ENCODE measurements around the gene PPFIA4. TPM values are rescaled to one million over a fixed set of nuclear protein-coding genes. Genes with fewer than 3 reads are reported as not detected.

The PPFIA4 gene
- total RNA-seq, 1 donor from 2014 or later, result 9.1 TPM

DNA sequence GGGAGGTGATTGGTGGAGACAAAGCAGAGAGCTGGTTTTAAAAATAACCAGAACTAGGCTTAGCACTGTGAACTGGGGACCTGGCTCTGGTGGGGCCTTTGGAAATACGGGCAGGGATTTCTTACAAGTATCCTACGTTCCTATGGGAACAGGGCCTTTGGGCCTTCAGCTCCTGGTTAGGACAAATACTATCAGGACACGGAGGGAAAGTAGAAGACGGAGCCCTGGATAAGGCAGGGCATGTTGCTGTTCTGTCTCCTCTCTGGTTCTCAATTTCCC is 64.8 kb downstream of the PPFIA4 start:
- Histone ChIP-seq H3K9ac (ENCODE audit: low read length) (no peak overlapping the region), H3K4me2 (ENCODE audit: low read length) (no peak overlapping the region), H4K20me1 (ENCODE audit: insufficient read depth, low read length) (no peaks in the 10 kb centered on the region), H2AFZ (ENCODE audit: low read depth, low read length) (no peak overlapping the region), H3K4me1 (ENCODE audit: insufficient read depth, low read length) (no peaks in the 10 kb centered on the region), H3K79me2 (ENCODE audit: insufficient read depth, low read length) (no peaks in the 10 kb centered on the region), H3K9me3 (ENCODE audit: insufficient read depth, low read depth, low read length) (no peaks in the 10 kb centered on the region), H3K27ac (ENCODE audit: low read depth, low read length) (no peak overlapping the region), H3K36me3 (ENCODE audit: insufficient read depth, low read length) (no peaks in the 10 kb centered on the region), H3K27me3 (ENCODE audit: insufficient read depth, low read length) (peaks cover 30% of the 10 kb centered on the region), H3K4me3 (ENCODE audit: insufficient read depth, low read depth, low read length) (no peak overlapping the region)
- no peak overlapping the region for H3K27ac Mint-ChIP-seq (ENCODE audit: unreplicated experiment)
- peaks cover 5% of the 10 kb centered on the region for H3K4me1 Mint-ChIP-seq (ENCODE audit: low read depth, unreplicated experiment)
- H3K4me3 Mint-ChIP-seq (ENCODE audit: unreplicated experiment), result no peak overlapping the region
- H3K9me3 Mint-ChIP-seq (ENCODE audit: unreplicated experiment), result peaks cover 29% of the 10 kb centered on the region
- TF ChIP-seq, protein P1, sequence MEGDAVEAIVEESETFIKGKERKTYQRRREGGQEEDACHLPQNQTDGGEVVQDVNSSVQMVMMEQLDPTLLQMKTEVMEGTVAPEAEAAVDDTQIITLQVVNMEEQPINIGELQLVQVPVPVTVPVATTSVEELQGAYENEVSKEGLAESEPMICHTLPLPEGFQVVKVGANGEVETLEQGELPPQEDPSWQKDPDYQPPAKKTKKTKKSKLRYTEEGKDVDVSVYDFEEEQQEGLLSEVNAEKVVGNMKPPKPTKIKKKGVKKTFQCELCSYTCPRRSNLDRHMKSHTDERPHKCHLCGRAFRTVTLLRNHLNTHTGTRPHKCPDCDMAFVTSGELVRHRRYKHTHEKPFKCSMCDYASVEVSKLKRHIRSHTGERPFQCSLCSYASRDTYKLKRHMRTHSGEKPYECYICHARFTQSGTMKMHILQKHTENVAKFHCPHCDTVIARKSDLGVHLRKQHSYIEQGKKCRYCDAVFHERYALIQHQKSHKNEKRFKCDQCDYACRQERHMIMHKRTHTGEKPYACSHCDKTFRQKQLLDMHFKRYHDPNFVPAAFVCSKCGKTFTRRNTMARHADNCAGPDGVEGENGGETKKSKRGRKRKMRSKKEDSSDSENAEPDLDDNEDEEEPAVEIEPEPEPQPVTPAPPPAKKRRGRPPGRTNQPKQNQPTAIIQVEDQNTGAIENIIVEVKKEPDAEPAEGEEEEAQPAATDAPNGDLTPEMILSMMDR (IDR thresholded peaks at IDR 0.05; ENCODE audit: insufficient read depth, low read depth, low read length), result no peak
- TF ChIP-seq EZH2 (IDR thresholded peaks at IDR 0.05; ENCODE audit: insufficient read depth, low read length), result no peak
- H3K27me3 Mint-ChIP-seq (ENCODE audit: low read depth, unreplicated experiment), result peaks cover 36% of the 10 kb centered on the region
- FAIRE-seq (no peak), DNase-seq (ENCODE audit: low read depth) (no peak)
- peaks cover 6% of the 10 kb centered on the region for H3K36me3 Mint-ChIP-seq (ENCODE audit: low read depth, unreplicated experiment)

DNA sequence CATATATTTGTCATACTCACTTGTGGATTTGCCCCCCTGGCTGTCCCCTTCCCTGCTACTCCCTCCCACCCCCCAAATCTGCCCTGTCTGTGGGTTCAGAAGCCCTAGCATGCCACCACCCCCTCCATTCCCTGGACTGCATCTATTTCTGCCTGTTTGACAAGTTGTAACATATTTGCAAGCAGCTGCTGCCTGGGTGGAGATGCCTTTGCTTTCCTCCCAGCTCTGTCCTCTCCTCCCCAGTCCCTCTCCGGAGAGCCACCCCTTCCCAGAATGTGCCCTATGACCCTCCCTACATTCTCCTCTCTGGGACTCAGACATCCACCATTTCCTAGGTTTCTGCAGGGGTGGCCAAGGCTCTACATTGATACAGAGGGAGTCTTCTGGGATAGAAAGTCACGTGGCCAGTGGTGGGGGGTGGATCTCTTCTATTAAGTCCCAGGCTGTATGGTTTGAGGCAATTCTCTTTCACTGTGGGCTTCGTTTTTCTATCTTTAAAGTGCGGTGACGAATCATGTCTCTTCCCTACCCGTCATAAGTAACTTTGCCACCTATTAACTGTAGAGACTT is 65.6 kb downstream of the PPFIA4 start:
- Histone ChIP-seq H3K4me1 (ENCODE audit: insufficient read depth, low read length) (no peaks in the 10 kb centered on the region), H3K4me2 (ENCODE audit: low read length) (no peak overlapping the region), H3K36me3 (ENCODE audit: insufficient read depth, low read length) (no peaks in the 10 kb centered on the region), H3K79me2 (ENCODE audit: insufficient read depth, low read length) (no peaks in the 10 kb centered on the region), H3K9me3 (ENCODE audit: insufficient read depth, low read depth, low read length) (no peaks in the 10 kb centered on the region), H3K27ac (ENCODE audit: low read depth, low read length) (no peak overlapping the region), H3K27me3 (ENCODE audit: insufficient read depth, low read length) (peaks cover 26% of the 10 kb centered on the region), H4K20me1 (ENCODE audit: insufficient read depth, low read length) (no peaks in the 10 kb centered on the region), H2AFZ (ENCODE audit: low read depth, low read length) (no peak overlapping the region), H3K4me3 (ENCODE audit: insufficient read depth, low read depth, low read length) (no peak overlapping the region), H3K9ac (ENCODE audit: low read length) (no peak overlapping the region)
- Mint-ChIP-seq H3K27ac (ENCODE audit: unreplicated experiment) (no peak overlapping the region), H3K9me3 (ENCODE audit: unreplicated experiment) (peaks cover 29% of the 10 kb centered on the region), H3K4me1 (ENCODE audit: low read depth, unreplicated experiment) (peaks cover 5% of the 10 kb centered on the region), H3K4me3 (ENCODE audit: unreplicated experiment) (no peak overlapping the region), H3K36me3 (ENCODE audit: low read depth, unreplicated experiment) (peaks cover 5% of the 10 kb centered on the region), H3K27me3 (ENCODE audit: low read depth, unreplicated experiment) (peaks cover 31% of the 10 kb centered on the region)
- no peak for DNase-seq (ENCODE audit: low read depth)
- FAIRE-seq, result no peak
- TF ChIP-seq, protein P1 (IDR thresholded peaks at IDR 0.05; ENCODE audit: insufficient read depth, low read depth, low read length), result no peak
- TF ChIP-seq EZH2 (IDR thresholded peaks at IDR 0.05; ENCODE audit: insufficient read depth, low read length), result no peak

- peaks cover 5% of the 10 kb centered on the region for H3K4me1 Mint-ChIP-seq (ENCODE audit: low read depth, unreplicated experiment)
- no peak overlapping the region for H3K27ac Mint-ChIP-seq (ENCODE audit: unreplicated experiment)
- TF ChIP-seq, protein P1 (IDR thresholded peaks at IDR 0.05; ENCODE audit: insufficient read depth, low read depth, low read length), result no peak
- no peak for TF ChIP-seq EZH2 (IDR thresholded peaks at IDR 0.05; ENCODE audit: insufficient read depth, low read length)
- Histone ChIP-seq H3K9ac (ENCODE audit: low read length) (no peak overlapping the region), H4K20me1 (ENCODE audit: insufficient read depth, low read length) (no peaks in the 10 kb centered on the region), H3K9me3 (ENCODE audit: insufficient read depth, low read depth, low read length) (no peaks in the 10 kb centered on the region), H3K4me1 (ENCODE audit: insufficient read depth, low read length) (no peaks in the 10 kb centered on the region), H3K79me2 (ENCODE audit: insufficient read depth, low read length) (no peaks in the 10 kb centered on the region), H3K4me3 (ENCODE audit: insufficient read depth, low read depth, low read length) (no peak overlapping the region), H3K36me3 (ENCODE audit: insufficient read depth, low read length) (no peaks in the 10 kb centered on the region), H3K4me2 (ENCODE audit: low read length) (no peak overlapping the region), H3K27ac (ENCODE audit: low read depth, low read length) (no peak overlapping the region), H2AFZ (ENCODE audit: low read depth, low read length) (no peak overlapping the region), H3K27me3 (ENCODE audit: insufficient read depth, low read length) (peaks cover 17% of the 10 kb centered on the region)
- H3K9me3 Mint-ChIP-seq (ENCODE audit: unreplicated experiment), result peaks cover 29% of the 10 kb centered on the region
- H3K27me3 Mint-ChIP-seq (ENCODE audit: low read depth, unreplicated experiment), result peaks cover 23% of the 10 kb centered on the region
- DNase-seq (ENCODE audit: low read depth), result peak; percentile 16
- no peak for FAIRE-seq
- H3K4me3 Mint-ChIP-seq (ENCODE audit: unreplicated experiment), result no peak overlapping the region
- peaks cover 4% of the 10 kb centered on the region for H3K36me3 Mint-ChIP-seq (ENCODE audit: low read depth, unreplicated experiment)
Observed at GRCh38 chr1:203093754-203094410, 67.6 kb downstream of the PPFIA4 start.
